Peyer's patch (tissue), 4 donors: ENCODE results near the gene NCCRP1.

Experiments used
- CTCF ChIP-seq, 6 experiments: fragments of 450-650 bp in 4 of 6; fragments of 200-600 bp in 2 of 6; sonication (generic) in 1 of 6; IDR thresholded peaks; one replicate each; pipeline ENCODE4 v1.5.1; 2017 to 2019; ENCODE audit warnings: antibody characterized with exemption in 6 of 6, mild to moderate bottlenecking in 3 of 6, moderate library complexity in 1 of 6
- POLR2A ChIP-seq, 2 donors: fragments of 450-650 bp; IDR thresholded peaks; one replicate each; pipeline ENCODE4 v1.5.1; 2017; ENCODE audit warnings: antibody characterized with exemption in 2 of 2, mild to moderate bottlenecking in 2 of 2, moderate library complexity in 2 of 2

DNA sequence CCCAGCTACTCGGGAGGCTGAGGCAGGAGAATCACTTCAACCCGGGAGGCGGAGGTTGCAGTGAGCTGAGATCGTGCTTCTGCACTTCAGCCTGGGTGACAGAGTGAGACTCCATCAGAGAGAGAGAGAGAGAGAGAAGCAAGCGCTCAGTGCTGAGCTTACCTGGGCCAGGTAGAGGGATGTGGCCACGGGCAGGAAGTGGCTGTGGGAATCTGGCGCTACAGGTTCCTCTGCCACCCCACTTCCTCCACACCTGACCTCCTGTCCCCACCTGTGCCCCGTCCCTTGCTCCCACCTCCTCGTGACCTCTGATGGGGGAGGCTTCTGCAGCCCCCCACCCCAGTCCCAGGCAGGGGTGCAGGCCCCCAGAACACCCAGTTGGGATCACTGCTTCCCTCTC is 1.0 kb upstream of the NCCRP1 start:
- TF ChIP-seq CTCF (IDR thresholded peaks at IDR 0.05) (no peak), POLR2A (IDR thresholded peaks at IDR 0.05) (no peak)
